Stomach (tissue), 9 donors: ENCODE results near the gene LY9. TPM values are rescaled to one million over a fixed set of nuclear protein-coding genes. Genes with fewer than 3 reads are reported as not detected.
A peak's percentile ranks its signal among the peaks of the same experiment; 100 is the strongest.

ENCODE experiments used
- DNase-seq, 2 donors: peaks; one replicate each; pipeline versions ENCODE4 v3.0.0 to v3.0.0-alpha.2; 2013 to 2019
- H3K27ac ChIP-seq, 5 donors: fragments of 200-600 bp in 4 of 5; sonication (generic) in 4 of 5; one replicate each; pipeline ENCODE4 v1.5.1; 2013 to 2019; ENCODE audit warnings: mild to moderate bottlenecking in 1 of 5, moderate library complexity in 1 of 5
- H3K27me3 ChIP-seq, 3 donors: fragments of 200-600 bp; sonication (generic); one replicate each; pipeline ENCODE4 v1.5.1; 2017 to 2019; ENCODE audit warnings: mixed run types in 1 of 3
- H3K36me3 ChIP-seq, 4 donors: fragments of 200-600 bp; sonication (generic); 1 replicate in 3 of 4; 2 replicates in 1 of 4; pipeline ENCODE4 v1.5.1; 2016 to 2019
- H3K4me1 ChIP-seq, 4 donors: fragments of 200-600 bp; sonication (generic); one replicate each; pipeline ENCODE4 v1.5.1; 2016 to 2019
- H3K4me3 ChIP-seq, 4 donors: fragments of 200-600 bp; sonication (generic) in 3 of 4; one replicate each; pipeline ENCODE4 v1.5.1; 2016 to 2019; ENCODE audit warnings: mild to moderate bottlenecking in 1 of 4
- H3K9me3 ChIP-seq, 4 donors: fragments of 200-600 bp; sonication (generic); one replicate each; pipeline ENCODE4 v1.5.1; 2016 to 2019
- CTCF ChIP-seq, 7 experiments: fragments of 450-650 bp in 4 of 7; fragments of 200-600 bp in 3 of 7; sonication (generic) in 3 of 7; IDR thresholded peaks; one replicate each; pipeline ENCODE4 v1.5.1; 2016 to 2019; ENCODE audit warnings: antibody characterized with exemption in 7 of 7, control low read depth in 2 of 7, mild to moderate bottlenecking in 1 of 7
- EP300 ChIP-seq: sonication (generic); formaldehyde crosslinking; IDR thresholded peaks from one replicate; pipeline ENCODE4 v1.6.1; 2017; ENCODE audit warnings: antibody characterized with exemption
- POLR2A ChIP-seq, 4 donors: fragments of 450-650 bp; IDR thresholded peaks; one replicate each; pipeline ENCODE4 v1.6.1; 2016; ENCODE audit warnings: antibody characterized with exemption in 4 of 4, control low read depth in 2 of 4, mild to moderate bottlenecking in 1 of 4, moderate library complexity in 1 of 4
- POLR2AphosphoS5 ChIP-seq, 3 donors: sonication (generic); formaldehyde crosslinking; IDR thresholded peaks; one replicate each; pipeline ENCODE4 v1.6.1; 2016; ENCODE audit warnings: antibody characterized with exemption in 3 of 3
- WGBS, 5 donors: extraction: QIAGEN DNeasy Blood & Tissue Kit in 3 of 5; methylation state at CpG; one replicate each; pipeline versions ENCODE4 v1.1.5 to v1.1.7; 2013 to 2018; 5-methylcytosine and 5-hydroxymethylcytosine counted together
- intact Hi-C: fragments of 100-400 bp; cut with DNase I; formaldehyde crosslinking; loops from one replicate; pipeline ENCODE4 v1.15.1; 2023; ENCODE audit warnings: low total_unique reads
- polyA plus RNA-seq, 3 donors: library from polyadenylated mRNA; stranded (reverse); fragments of 200-250 nt; gene quantifications; one replicate each; pipeline ENCODE4 v1.2.3, GENCODE V29; 2013
- total RNA-seq, 5 donors: library from RNA; depleted of rRNA; stranded (reverse); fragments of >200 nt; gene quantifications; one replicate each; pipeline versions ENCODE4 v1.1.0 to v1.2.3, GENCODE V29; 2014 to 2016
- donor health status: healthy with polysubstance abuse.
- donor health status: Bipolar disorder and iron deficiency.
- donor health status: healthy.

Gene LY9
- total and polyA plus RNA-seq, 8 donors = 0.25 to 7.5 (median 1.2) TPM; not detected in 2

DNA sequence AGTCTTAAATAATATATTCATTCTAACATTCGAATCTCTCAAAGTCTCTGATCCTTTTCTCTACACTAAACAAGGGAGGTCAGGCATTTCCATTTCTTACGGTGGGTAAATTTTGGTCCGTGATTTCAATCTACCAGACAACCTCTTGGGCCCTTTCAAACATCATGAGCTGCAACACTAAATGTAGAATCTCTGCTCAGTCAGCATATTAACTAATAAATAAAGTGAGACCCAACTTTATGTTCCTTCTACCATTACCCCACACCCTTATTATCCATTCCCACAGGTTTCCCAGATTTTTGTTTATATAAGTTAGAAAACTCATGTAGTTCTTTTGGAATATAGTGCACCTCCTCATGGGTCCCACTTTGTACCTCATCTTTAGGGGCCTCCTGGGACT is 32.0 kb upstream of the LY9 start:
- 78 to 95% (median 85%) methylated on average over 3 of the region's 3 CpGs for WGBS, 5 donors
- no peak overlapping the region for H3K4me3 ChIP-seq
- H3K4me1 ChIP-seq = peaks cover 0 to 7% (median 0%) of the 10 kb centered on the region in 4 donors
- no peaks in the 10 kb centered on the region for H3K36me3 ChIP-seq
- intact Hi-C loops = no loop called here
- H3K9me3 ChIP-seq = no peaks in the 10 kb centered on the region
- DNase-seq = no peak
- H3K27me3 ChIP-seq = no peaks in the 10 kb centered on the region
- TF ChIP-seq EP300 (no peak), POLR2A (IDR thresholded peaks at IDR 0.05) (no peak), CTCF (IDR thresholded peaks at IDR 0.05) (no peak), POLR2AphosphoS5 (IDR thresholded peaks at IDR 0.05) (no peak)
- no peak overlapping the region for H3K27ac ChIP-seq

GRCh38 chr1:160767395-160768294 is 28.3 kb upstream of the LY9 start:
- Histone ChIP-seq H3K27me3 (no peaks in the 10 kb centered on the region), H3K4me1 (peaks cover 0 to 7% (median 0%) of the 10 kb centered on the region in 4 donors), H3K27ac (peak overlapping the region in 3 of 5 donors; percentile 29 to 52 (median 50)), H3K9me3 (no peaks in the 10 kb centered on the region), H3K4me3 (no peak overlapping the region), H3K36me3 (no peaks in the 10 kb centered on the region)
- no peak for TF ChIP-seq EP300
- no peak for TF ChIP-seq POLR2A (IDR thresholded peaks at IDR 0.05)
- TF ChIP-seq CTCF (IDR thresholded peaks at IDR 0.05) = no peak
- no peak for TF ChIP-seq POLR2AphosphoS5 (IDR thresholded peaks at IDR 0.05)
- DNase-seq = no peak
- intact Hi-C loops = no loop called here
- WGBS, 5 donors = 61 to 70% (median 68%) methylated on average over 8 of the region's 8 CpGs

DNA sequence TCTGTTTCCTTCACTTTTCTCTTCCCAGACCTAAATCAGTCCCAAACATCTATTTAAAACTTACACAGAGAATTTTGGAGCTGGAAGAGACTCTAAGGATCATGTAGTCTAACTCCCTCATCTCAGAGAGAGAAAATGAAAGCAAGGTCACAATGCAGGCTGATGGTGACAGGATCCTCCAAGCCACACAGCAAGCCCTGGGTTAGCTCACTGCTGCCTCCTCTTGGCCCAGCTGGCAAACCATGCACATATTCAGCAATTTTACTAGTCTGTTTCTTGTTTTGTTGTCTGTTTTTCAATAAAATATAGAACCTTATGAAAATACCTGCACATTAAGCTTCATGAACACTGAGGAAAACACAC is 27.7 kb upstream of the LY9 start:
- intact Hi-C loops = no loop called here
- Histone ChIP-seq H3K27ac (peak overlapping the region in 3 of 5 donors; percentile 29 to 52 (median 50)), H3K4me1 (peaks cover 0 to 7% (median 0%) of the 10 kb centered on the region in 4 donors), H3K27me3 (no peaks in the 10 kb centered on the region), H3K4me3 (no peak overlapping the region), H3K9me3 (no peaks in the 10 kb centered on the region), H3K36me3 (no peaks in the 10 kb centered on the region)
- peak; percentile 58 to 79 for DNase-seq
- TF ChIP-seq CTCF (IDR thresholded peaks at IDR 0.05) = peak in 5 of 7 experiments; percentile 11 to 31 (median 24)
- no peak for TF ChIP-seq POLR2AphosphoS5 (IDR thresholded peaks at IDR 0.05)
- TF ChIP-seq POLR2A (IDR thresholded peaks at IDR 0.05) = no peak
- TF ChIP-seq EP300 = no peak

GRCh38 chr1:160772331-160772730 is 23.6 kb upstream of the LY9 start:
- intact Hi-C loops = no loop called here
- no peak overlapping the region for H3K4me3 ChIP-seq
- no peak for DNase-seq
- TF ChIP-seq EP300 (no peak), POLR2A (IDR thresholded peaks at IDR 0.05) (no peak)
- H3K36me3 ChIP-seq = no peaks in the 10 kb centered on the region
- no peak overlapping the region for H3K27ac ChIP-seq
- WGBS, 5 donors = 77 to 92% (median 89%) methylated on average over 1 of the region's 1 CpG
- H3K27me3 ChIP-seq = no peaks in the 10 kb centered on the region
- H3K4me1 ChIP-seq = peaks cover 0 to 7% (median 0%) of the 10 kb centered on the region in 4 donors
- H3K9me3 ChIP-seq = no peaks in the 10 kb centered on the region

DNA sequence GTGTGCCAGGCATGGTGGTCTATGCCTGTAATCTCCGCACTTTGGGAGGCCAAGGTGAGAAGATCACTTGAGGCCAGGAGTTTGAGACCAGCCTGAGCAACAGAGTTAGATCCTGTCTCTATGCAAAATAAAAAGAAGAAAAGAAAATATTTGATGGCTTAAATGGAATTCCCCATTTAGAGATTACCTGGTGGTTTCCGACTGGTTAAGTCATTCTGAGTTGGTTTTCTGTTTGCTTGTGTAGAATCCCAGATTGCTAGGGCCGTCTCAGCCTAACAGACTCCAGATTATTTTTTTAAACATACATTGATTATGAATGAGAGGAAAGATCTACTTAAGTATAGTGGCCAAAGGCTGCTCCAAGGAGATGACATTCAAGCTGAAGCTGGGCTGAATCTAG is 22.9 kb upstream of the LY9 start:
- no peaks in the 10 kb centered on the region for H3K27me3 ChIP-seq
- TF ChIP-seq EP300 (no peak), POLR2A (IDR thresholded peaks at IDR 0.05) (no peak), CTCF (IDR thresholded peaks at IDR 0.05) (no peak), POLR2AphosphoS5 (IDR thresholded peaks at IDR 0.05) (no peak)
- no peaks in the 10 kb centered on the region for H3K9me3 ChIP-seq
- no peak overlapping the region for H3K4me3 ChIP-seq
- WGBS, 5 donors = 49 to 65% (median 55%) methylated on average over 3 of the region's 3 CpGs
- intact Hi-C loops = no loop called here
- H3K36me3 ChIP-seq = no peaks in the 10 kb centered on the region
- DNase-seq = no peak
- H3K4me1 ChIP-seq = peaks cover 0 to 1% (median 0%) of the 10 kb centered on the region in 4 donors
- H3K27ac ChIP-seq = no peak overlapping the region
